Lung (tissue), 12 donors: ENCODE data around the gene SLAMF7. TPM values are rescaled to one million over a fixed set of nuclear protein-coding genes. Genes with fewer than 3 reads are reported as not detected.

Source experiments
- ATAC-seq: fragments of 200-7000 bp; cut with Tn5 transposase; one replicate; pipeline ENCODE4 v1.9.1; 2020; ENCODE audit warnings: moderate number of reproducible peaks; ENCODE audit not compliant: insufficient read depth, low FRiP score
- DNase-seq, 3 donors: peaks; one replicate each; pipeline ENCODE4 v3.0.0-alpha.2; 2013 to 2017
- H3K27ac ChIP-seq, 2 donors: one replicate each; pipeline ENCODE4 v1.5.1; 2013; ENCODE audit warnings: mild to moderate bottlenecking in 2 of 2, moderate library complexity in 2 of 2, control low read depth in 1 of 2, inconsistent platforms in 1 of 2, low read depth in 1 of 2, low read length in 1 of 2
- H3K27me3 ChIP-seq, 3 donors: one replicate each; pipeline ENCODE4 v1.5.1; 2013; ENCODE audit warnings: low read length in 2 of 3; ENCODE audit not compliant: control insufficient read depth in 3 of 3, insufficient read depth in 3 of 3
- H3K36me3 ChIP-seq, 4 donors: one replicate each; pipeline ENCODE4 v1.5.1; 2013; ENCODE audit warnings: low read length in 4 of 4, mild to moderate bottlenecking in 1 of 4, moderate library complexity in 1 of 4; ENCODE audit not compliant: control insufficient read depth in 4 of 4, insufficient read depth in 4 of 4
- H3K4me1 ChIP-seq, 5 donors: one replicate each; pipeline ENCODE4 v1.5.1; 2013; ENCODE audit warnings: low read length in 5 of 5, mild to moderate bottlenecking in 2 of 5, moderate library complexity in 1 of 5; ENCODE audit not compliant: control insufficient read depth in 5 of 5, insufficient read depth in 5 of 5
- H3K4me3 ChIP-seq: one replicate; pipeline ENCODE4 v1.5.1; 2013; ENCODE audit warnings: mild to moderate bottlenecking, control low read depth, moderate library complexity
- H3K9ac ChIP-seq, 2 donors: one replicate each; pipeline ENCODE4 v1.5.1; 2013; ENCODE audit warnings: low read length in 2 of 2, control low read depth in 1 of 2; ENCODE audit not compliant: insufficient read depth in 1 of 2
- H3K9me3 ChIP-seq, 4 donors: one replicate each; pipeline ENCODE4 v1.5.1; 2013; ENCODE audit warnings: low read length in 3 of 4, mild to moderate bottlenecking in 1 of 4, moderate library complexity in 1 of 4; ENCODE audit not compliant: control insufficient read depth in 4 of 4, insufficient read depth in 3 of 4
- CTCF ChIP-seq: IDR thresholded peaks from 2 replicates; pipeline ENCODE4 v1.5.1; 2012; ENCODE audit warnings: mild to moderate bottlenecking; ENCODE audit errors: control extremely low read depth, extremely low read depth
- WGBS, 2 donors: extraction: QIAGEN DNeasy Blood & Tissue Kit; methylation state at CpG; one replicate each; pipeline ENCODE4 v1.1.7; 2013; 5-methylcytosine and 5-hydroxymethylcytosine counted together
- polyA plus RNA-seq, 2 donors: library from polyadenylated mRNA; stranded (reverse); fragments of 200-250 nt; gene quantifications; one replicate each; pipeline ENCODE4 v1.2.1, GENCODE V29; 2013
- total RNA-seq, 2 donors: library from RNA; depleted of rRNA in 1 of 2; stranded (reverse); fragments of >200 nt in 1 of 2; gene quantifications; one replicate each; pipeline ENCODE4 v1.2.1, GENCODE V29; 2014 to 2021
- donor health status: control.
- donor health status: control.
- donor health status: Bipolar disorder and iron deficiency.
- donor health status: healthy.
- donor health status: DM: yes; HTN: yes; CAD: no.

SLAMF7 gene
- total and polyA plus RNA-seq, 4 donors, result 4.6 to 69.4 (median 10.0) TPM

GRCh38 chr1:160778976-160779375 lies 39.9 kb downstream of the SLAMF7 start:
- WGBS, 2 donors, result 92 to 95% methylated on average over 6 of the region's 6 CpGs
- Histone ChIP-seq H3K9ac (no peak overlapping the region), H3K36me3 (no peaks in the 10 kb centered on the region), H3K9me3 (peaks cover 0 to 2% (median 0%) of the 10 kb centered on the region in 4 donors), H3K27me3 (no peaks in the 10 kb centered on the region), H3K27ac (no peak overlapping the region), H3K4me1 (peaks cover 0 to 4% (median 0%) of the 10 kb centered on the region in 5 donors), H3K4me3 (no peak overlapping the region)
- no peak for ATAC-seq
- DNase-seq, result no peak
- TF ChIP-seq CTCF, result no peak

GRCh38 chr1:160779626-160780397 lies 40.8 kb downstream of the SLAMF7 start:
- ATAC-seq, result no peak
- Histone ChIP-seq H3K27ac (no peak overlapping the region), H3K27me3 (no peaks in the 10 kb centered on the region), H3K9ac (no peak overlapping the region), H3K4me1 (peaks cover 0 to 4% (median 0%) of the 10 kb centered on the region in 5 donors), H3K36me3 (no peaks in the 10 kb centered on the region), H3K9me3 (peaks cover 0 to 2% (median 0%) of the 10 kb centered on the region in 4 donors), H3K4me3 (no peak overlapping the region)
- WGBS, 2 donors, result 87 to 88% methylated on average over 18 of the region's 18 CpGs
- TF ChIP-seq CTCF, result no peak
- DNase-seq, result no peak

- no peaks in the 10 kb centered on the region for H3K27me3 ChIP-seq
- ATAC-seq (no peak), DNase-seq (peak in 1 of 3 donors; percentile 21)
- no peak overlapping the region for H3K9ac ChIP-seq
- no peak for TF ChIP-seq CTCF
- H3K4me1 ChIP-seq, result peaks cover 0 to 4% (median 0%) of the 10 kb centered on the region in 5 donors
- no peak overlapping the region for H3K4me3 ChIP-seq
- no peaks in the 10 kb centered on the region for H3K36me3 ChIP-seq
- peaks cover 0 to 2% (median 0%) of the 10 kb centered on the region in 4 donors for H3K9me3 ChIP-seq
- peak overlapping the region in 1 of 2 donors; percentile 12 for H3K27ac ChIP-seq
- 80 to 89% methylated on average over 2 of the region's 2 CpGs for WGBS, 2 donors
Observed at GRCh38 chr1:160780398-160780755, 41.3 kb downstream of the SLAMF7 start.
